Cerebellar nuclear complex (tissue), 1 donor: ENCODE measurements around the gene CEBPG.

Experiments used
- DNase-seq, 2 experiments: peaks; one replicate each; lab custom pipeline; 2025; lab: John Stamatoyannopoulos, UW

The CEBPG gene

DNA sequence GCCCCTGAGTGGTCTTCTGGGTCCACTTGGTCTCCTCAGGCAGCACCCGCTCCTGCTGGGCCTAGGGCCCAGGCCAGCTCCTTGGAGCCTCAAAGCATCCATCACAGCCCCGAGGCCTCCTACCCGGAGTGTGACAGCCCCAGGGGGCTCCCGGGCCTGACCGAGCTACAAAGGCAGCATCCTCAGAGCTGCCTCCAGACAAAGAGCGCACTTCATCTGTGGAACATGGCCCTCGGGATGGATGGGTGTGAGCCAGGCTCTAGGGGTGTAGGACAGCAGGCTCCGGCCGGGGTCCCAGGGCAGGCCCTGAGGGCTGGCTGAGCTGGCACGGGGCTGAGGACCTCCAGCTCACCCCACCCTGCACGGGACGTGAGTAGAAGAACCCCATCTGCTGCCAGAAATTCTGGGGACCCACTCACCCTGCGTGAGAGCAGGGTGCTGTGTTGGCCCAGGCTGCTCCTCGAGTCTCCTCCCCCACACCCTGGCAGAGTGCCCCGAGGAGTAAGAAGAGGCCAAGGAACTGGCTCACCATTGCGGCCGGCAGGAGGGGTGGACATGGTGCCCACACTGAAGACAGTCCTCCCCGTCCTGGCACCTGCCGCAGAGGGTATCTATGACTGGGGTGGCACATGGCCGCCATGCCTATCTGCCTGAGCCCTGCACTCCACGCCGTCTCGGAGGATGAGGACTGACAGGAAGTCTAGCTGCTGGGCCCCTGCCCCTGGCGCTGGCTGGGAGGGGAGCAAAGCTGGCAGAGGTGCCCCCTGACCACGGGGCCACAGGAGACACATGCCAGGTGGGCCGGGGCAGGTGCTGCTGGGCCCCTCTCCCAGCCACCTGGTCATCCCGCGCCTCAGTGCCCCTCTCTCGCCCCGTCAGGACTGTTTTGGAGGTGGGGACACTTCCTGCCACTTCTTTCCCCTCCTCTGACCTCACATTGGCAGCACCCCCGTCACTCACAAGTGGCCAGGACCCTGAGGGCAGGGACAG lies 22.3 kb downstream of the CEBPG start:
- no peak for DNase-seq

DNA sequence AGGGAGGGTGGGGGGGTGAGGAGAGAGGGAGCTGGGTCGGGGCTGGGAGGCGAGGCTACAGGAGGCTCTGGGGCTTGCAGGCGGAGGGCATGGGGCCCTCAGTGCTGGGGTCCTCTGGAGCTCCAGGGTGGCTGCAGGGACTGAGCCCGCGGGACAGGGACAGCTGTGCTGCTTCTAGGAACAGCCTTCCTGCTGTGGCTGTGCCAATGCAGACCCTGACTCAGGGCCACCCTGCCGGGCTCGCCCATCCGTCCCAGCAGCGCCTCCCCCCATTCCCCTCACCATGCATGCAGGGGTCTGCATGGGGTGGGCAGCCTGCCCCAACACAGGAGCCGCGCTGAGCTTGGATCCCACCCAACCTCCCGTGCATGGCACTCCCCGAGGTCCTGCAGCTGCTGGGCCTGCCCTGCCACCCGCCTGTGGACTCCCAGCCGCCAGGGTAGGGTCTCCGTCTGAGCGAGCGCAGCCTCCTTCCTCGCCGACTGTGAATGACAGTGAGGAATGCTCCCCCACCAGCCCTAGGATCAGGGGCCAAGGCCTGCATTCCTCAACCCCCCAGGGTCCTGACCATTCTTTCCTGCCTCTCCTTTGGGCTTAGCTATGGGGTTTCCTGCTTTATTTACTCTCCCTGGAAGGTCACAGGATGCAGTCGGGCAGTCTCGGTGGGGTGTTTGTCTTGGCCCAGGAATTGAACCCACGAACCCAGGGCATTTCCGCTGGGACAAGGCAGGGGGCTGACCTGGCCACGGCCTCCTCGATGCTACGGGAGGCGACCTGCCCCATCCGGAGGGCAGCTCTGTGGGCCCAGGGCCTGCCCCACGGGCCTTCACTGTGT lies 23.4 kb downstream of the CEBPG start:
- no peak for DNase-seq

DNA sequence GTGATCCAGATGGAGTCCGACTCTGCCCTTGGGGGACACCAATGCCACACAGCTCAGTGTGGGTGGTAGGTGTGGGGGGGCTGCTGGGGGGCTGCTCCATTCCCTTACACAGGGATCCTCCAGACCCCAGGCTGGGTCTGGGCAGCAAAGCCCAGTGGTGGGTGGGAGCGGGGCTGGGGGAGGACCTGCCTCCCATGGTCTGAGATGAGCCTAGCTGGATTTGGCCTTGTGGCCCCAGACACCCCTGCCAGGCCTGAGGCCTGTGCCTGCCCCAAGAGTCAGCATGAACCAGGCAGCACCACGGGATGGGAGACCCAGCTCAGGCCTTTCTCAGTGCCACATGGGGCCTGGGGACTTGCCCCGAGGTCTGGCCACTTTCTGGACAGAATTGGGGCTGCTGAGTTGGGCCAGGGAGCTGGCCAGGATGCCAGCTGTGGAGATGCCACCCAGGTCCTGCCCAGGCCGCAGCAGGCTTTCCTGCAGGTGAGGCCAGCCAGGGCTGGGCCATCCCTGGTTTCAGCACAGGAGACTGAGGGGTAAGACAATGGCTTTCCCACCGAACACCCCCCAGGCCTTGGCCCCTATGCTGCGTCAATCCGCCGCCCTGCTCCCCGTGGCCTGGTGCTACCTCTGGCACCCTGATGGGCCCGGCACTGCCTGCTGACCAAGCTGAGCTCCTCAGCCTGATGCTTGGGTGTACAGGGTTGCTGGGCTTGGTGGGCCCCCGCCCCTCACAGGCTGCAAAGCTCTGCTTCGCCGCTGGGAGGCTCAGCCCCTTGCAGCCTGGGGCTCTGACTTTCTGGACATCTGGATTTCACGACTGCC lies 24.2 kb downstream of the CEBPG start:
- no peak for DNase-seq

DNA sequence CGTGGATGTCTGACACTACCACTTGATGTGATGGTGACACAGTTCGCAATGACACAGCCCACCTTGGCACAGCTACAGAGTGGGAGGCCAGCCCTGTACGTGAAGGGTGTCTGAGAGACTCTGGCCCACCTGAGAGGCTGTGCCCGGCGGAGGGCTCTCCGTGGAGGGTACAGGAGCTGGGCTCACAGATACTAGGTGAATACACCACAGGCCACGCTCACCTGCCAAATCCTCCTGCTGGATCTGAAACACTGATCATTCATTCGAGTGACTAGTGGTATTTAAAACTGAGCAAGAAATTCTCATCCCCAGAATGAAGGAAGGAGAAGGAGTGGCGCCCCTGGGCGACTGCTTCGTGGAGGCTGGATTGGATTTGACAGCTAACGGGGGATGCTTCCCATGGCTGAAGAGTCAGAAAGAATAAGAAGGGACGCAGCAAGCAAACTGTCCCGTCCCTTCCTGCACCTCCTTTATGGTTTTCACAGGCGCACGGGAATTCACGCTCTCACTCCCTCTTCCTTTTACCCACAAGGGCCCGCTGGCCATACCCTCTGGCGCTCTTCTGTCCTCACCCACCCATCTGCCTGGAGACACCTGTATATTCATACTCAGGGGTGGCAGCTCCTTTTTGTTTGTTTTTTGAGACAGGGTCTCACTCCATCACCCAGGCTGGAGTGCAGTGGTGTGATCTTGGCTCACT lies 25.0 kb downstream of the CEBPG start:
- no peak for DNase-seq

DNA sequence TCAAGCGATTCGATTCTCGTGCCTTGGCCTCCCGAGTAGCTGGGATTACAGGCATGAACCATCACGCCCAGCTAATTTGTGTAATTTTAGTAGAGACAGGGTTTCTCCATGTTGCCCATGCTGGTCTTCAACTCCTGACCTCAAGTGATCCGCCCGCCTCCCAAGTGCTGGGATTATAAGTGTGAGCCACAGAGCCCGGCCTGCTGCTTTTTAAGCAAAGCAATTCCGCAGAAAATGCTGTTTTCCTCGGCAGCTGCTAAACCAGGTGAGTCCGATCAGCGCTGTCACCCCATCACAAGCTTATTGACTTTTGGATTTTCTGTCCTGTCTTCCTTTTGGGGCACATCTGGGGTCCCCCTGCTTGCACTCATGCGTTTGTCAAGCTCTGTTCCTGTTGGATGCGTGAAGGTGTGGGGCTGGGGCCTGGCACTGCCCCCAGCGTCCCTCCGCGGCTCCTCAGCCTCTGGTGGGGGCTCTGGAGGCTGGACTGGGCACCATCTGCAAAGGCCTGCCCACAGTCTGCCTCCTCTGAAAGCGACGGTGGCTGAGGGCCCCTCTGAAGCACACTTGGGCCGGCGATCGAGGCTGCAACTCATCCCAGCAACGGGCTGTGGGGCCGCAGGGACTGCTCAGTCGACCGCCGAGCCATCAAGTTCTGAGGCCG lies 25.7 kb downstream of the CEBPG start:
- DNase-seq: no peak

DNA sequence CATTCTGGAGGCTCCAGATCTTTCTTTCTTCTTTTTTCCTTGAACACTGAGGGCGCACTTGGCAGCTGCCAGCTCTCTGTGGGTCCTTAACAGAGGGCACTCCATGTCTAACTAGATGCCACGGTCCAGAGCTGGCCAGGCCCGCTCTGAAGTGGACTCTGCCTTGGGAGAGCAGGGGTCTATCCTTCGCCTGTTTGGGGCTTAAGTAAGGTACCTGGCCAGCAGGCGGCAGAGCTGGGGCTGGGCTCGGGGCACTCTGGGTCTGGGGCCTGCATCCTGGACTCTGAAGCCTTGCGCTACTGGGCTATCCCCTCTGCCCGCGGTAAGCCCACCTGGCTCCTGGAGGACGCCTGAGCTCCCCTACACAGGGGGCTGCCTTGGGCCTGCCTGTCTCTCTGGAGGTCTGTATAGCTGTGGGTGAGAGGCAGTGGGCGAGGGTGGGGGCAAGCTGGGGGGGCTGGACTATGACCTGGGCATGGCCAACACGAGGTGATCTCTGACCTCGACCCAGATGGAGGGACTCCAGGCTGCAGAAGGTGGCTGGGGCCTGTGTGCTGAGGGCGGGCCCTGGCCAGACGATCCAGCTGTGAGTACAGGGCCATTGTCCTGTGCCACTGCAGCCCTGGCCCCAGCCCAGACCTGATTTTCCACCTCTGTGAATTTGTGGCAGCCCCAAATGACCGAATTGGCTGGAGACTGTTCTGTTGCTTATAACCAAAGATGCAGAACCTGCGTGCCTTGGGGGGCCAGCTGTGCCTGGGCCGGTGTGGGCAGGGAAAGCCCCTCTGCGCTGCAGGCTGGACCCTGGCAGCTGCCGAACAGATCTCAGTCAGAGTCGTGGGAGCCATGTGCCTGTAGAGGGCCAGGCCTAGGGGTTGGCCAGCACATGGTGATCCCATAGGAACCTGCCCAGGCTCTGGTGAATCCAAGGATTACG lies 26.5 kb downstream of the CEBPG start:
- no peak for DNase-seq

DNA sequence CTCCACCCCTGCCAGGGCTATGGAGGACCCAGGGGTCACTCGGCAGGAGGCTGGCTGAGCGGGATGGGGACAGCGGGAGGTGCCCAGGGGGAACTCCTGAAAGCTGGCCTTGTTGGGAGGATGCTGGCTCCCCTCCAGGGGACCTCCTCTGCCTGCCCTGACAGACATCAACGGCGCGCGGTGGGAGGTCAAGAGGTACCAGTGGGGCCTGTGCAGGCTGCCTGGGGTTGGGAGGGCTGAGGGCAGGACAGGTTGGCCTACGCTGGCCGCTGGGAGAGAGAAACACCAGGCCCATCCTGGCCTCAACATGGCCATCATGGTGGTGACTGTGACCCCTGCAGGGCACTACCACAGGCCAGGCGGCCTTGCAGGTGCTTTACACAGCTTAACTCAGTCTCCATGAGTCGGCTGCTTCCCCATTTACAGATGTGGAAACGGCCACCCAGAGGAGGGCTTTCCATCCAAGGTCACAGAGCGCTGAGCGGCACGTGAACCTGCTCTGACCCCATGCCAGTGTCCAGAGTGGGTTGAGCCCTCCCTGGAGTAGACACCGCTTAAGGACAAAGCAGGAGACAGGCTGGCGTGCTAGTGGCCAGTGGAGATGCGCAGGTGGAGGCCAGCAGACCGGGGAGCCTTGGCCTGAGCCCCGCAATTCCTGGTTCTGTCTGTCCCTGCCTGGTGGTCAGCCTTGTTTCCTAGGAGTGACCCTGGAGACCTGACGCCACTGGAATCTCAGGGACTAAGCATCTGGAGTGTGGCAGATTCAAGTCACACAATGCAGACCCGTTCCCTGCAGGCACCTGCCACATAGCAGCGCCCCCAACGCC lies 27.6 kb downstream of the CEBPG start:
- DNase-seq: no peak

DNA sequence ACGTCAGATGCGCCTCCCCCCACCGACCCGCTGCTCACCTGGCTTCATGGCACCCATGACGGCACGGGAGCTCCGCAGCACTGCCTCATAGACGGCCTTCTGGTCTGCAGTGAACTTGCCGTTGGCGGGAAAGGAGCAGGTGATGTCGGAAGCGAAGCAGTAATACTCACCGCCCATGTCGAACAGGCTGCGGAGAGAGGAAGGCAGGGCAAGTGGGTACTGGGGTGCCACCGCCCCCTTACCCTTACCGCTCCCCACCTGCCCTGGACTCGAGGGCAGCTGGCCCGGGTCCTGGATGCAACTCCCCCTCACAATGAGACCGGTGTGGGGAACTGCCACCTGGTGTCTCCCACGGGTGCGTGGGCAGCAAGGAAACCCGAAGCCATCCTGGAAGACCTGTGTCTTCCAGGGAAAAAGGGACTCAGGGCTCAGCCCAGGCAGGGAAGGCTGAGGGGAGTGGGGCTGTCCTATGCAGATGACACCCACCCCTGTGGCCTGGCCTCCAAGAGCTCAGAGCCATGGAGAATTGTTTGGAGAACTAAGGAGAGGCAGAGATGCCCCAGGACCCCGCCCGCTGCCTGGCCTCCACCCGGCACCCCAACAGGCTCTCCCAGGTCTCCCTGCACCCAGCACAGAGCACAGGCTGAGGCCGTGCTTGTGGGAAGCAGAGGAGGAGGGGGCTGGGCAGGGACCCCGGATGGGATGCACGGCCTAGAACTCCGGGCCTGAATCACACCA lies 28.3 kb downstream of the CEBPG start:
- DNase-seq: no peak

DNA sequence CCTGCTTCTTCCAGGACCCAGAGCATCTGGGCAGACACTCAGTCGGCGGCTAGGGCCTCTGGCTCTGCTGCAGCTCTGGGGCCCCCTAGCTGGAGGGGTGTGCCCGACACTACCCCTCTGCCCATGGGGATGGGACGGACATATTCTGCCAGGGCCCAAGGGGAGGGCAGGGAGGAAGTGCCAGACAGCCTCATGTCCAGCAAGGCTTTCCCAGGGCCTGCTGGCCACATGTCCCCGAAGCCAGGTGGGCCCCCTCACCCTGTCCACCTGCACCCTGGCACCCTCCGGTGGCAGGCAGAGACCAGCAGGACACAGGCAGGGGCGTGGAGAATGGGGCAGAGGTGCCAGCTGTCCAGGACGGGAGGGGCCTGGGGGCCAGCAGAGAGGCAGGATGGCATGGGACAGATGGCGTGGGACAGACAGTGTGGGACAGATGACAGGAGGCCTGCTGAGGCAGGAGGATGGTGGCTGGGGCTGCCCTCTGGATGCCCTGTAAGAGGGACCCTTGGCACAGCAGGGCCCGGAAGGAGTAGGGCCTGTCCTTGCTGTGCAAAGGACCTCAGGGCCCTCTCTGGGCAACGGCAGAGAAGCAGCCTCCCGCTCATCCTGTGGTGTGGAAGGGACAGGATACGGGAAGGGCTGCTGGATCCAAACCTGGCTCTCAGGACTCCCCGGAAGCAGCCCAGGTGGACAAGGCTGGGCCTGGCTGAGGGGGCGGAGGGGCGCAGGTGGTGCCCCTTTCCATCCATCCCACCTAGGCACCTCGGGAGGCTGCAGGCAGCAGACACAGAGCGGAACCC lies 29.1 kb downstream of the CEBPG start:
- no peak for DNase-seq

DNA sequence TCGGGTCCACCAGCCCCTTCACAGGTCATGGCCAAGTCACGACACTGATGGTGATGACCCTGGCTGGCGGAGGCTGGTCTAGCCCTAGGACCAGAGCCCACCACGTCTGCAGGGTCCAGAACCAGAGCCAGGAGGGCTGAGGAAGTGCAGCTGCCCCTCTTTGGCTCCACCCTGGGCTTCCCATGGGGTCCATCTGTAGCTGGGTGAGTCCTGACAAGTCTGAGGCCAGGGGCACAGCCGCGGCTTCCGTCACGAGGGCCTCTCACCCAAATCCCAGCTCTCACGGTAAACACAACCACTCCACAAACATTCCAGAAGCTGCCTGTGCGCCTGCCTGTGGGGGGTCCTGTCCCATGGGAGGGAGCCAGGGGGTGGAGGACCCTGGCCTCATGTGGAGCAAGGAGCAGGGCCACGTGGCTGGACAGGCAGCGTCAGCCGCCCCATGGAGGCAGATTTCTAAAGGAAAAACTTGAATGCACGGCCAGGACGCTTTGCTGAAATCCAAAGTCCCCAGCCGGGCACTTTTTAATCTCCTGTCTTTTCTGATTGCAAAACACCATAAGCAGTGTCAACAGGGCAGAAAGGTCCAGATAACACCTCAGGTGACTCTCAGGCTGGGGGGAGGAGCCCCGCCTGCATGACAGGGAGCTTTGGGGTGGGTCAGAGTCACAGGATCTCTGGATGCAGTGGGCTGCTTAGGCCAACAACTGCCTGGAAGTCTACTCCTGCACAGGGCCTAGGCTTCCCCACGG lies 29.9 kb downstream of the CEBPG start:
- no peak for DNase-seq

DNA sequence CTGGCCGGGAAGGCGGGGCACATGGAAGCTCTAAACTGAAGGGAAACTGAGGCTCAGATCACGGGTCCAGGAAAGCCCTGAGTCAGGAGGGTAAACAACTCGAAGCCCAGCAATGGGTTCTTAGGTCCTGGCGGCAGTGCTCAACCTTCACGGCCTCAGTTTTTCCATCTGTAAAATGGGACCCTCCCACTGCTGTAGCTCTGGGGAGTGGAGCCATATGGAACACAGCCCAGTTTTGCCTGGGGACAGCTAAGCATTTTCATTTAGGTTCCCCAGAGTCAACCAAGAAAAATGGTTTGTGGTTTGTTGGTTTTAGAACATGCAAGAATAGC lies 30.4 kb downstream of the CEBPG start:
- no peak for DNase-seq

DNA sequence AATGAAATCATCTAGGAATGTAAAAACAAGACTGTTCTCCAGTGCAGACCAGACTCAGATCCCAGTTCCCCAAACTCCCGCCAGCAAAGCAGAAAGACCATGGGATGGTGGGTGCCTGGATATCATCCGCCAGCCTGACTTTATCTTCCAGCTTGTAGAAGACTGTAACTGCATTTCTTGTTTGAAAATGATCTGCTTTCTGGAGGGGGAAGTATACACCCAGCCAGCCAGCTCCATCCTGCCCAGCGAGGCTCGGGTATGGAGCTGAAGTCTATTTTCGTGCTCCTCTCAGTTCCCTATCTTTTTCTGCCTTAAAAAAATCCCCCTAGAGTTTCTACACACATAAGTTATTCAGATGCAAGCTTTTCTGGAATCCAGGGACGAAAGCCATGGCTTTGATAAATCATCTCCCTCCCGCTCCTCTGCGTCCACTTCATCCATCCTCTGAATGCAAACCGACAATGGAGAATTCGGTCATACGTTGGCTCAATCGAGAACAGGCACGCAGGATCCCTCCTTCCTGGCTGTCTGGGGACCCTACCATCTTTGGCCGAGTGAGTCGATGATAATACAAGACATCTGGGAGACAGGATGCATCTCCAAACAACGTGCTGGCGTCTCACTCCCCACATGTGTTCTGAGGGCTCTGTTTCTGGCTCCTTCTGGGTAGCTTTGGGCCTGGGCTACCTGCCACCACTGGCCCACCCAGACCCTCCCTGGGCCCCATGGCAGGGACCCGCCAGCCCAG lies 31.2 kb downstream of the CEBPG start:
- DNase-seq: no peak

DNA sequence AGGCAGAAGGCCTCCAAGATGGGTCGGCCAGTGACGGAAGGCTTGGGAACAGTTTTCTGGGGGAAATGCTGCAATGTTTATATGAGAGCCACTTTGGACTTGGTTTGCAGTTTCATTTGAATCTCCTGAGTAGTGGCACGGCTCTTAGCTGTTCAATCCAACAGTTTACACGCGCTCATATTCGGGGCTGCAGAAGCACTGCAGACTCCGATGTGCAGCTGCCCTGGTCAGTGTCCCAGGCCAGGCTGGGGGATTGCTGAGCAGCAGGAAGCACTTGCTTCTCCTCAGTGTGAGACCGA lies 31.7 kb downstream of the CEBPG start:
- DNase-seq: no peak

DNA sequence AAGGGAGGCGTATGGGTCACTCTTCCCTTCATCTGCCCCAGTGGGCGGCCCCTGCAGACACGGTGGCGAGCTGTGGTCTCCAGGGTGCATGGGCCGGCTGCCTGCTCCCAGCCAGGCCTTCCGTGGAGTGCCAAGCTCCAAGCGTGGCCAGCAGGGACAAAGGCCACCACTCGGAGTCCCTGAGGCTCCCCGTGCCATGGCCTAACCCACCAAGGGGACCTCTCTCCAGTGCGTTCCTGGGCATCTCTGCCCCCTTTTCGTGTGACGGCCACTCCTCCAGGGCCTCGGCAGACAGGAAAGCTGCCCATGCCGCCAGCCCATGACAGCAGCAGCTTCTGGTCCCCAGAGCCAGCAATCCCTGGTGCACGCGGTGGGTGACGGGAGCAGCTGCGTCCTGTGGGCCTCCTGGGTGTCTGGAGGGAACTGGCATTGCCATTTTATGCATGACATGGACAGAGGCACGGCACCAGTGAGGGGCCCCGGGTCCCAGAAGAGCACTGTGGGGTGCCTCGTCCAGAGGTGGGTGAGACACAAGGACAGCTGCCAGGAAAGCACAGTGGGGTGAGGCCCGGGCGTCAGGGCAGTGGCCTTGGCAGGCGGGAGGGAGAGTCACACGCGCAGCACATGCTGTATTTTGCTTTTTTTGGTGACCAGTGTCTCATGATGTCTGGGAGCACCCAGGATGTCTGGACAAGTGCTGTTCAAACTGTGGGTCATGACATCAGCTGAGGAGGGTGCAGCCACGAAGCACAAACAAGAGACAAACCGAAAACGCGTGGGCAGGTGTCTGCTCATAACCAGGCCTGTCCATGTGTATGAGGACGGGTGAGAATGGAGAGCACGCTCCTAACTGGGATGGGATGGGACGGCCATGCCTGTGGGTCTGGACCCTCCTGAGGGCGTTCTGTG lies 32.3 kb downstream of the CEBPG start:
- DNase-seq: no peak

DNA sequence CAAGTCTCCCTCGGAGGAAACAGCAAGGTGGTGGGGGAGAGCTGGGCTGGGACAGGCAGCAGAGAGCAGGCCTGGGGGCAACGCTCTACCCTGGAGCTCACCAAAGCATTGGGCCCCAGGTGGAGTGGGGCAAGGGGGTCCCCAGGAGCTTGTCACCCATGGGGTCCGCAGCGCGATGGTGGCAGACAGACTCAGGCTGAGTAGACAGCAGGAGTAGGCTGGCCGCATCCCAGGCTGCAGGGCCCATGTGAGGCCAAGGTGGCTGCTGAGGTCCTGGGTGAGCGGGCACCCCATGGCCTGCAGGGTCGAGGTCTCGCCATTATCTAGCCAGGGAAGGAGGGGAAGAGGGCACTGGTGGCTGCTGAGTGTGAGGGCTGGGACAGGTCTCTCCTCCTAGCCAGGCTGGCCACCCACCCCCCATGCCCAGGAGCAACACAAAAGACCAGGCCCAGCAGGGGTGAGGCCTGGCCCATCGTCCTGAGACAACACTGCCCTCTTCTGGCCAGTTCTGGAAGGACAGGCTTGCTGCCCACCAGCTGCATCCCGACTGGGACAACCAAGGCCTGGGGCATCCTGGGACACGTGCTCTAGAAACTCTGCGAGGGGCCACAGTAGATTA lies 33.1 kb downstream of the CEBPG start:
- DNase-seq: peak in 1 of 2 experiments; percentile 21
